ENCODE data around the gene CDH12. TPM values are rescaled to one million over a fixed set of nuclear protein-coding genes. Genes with fewer than 3 reads are reported as not detected.
A peak's percentile ranks its signal among the peaks of the same experiment; 100 is the strongest.

The CDH12 gene
- total RNA-seq, 1 donor from 2014 or later = not detected

DNA sequence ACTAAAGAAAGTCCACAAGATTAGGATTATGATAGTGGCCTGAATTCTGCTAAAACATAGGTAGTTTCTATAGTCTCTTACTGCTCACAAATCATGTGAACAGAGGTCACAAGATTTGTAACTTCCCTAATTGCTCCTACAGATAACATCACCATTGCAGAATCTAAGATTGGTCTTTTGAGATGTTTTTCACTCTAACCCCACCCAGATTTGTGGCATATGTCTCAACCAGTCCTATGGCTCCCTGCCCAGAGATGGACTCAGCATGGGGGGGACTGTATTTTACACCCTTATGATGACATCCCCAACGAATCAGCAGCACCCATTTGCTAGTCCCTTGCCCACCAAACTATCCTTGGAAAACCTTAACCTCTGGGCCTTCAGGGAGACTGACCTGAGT lies 1046.2 kb downstream of the CDH12 start:
- no peaks in the 10 kb centered on the region for H3K4me1 ChIP-seq
- no peaks in the 10 kb centered on the region for H3K27me3 ChIP-seq
- H3K36me3 ChIP-seq = no peaks in the 10 kb centered on the region
- DNase-seq (ENCODE audit: extremely low spot score in 2 of 2) = no peak
- intact Hi-C loops (cut with DNase I) = no loop called here
- no peak overlapping the region for H3K27ac ChIP-seq
- TF ChIP-seq CTCF (IDR thresholded peaks at IDR 0.05) (no peak), POLR2AphosphoS5 (IDR thresholded peaks at IDR 0.05; ENCODE audit: insufficient read depth in 1 of 2, low read depth in 1 of 2) (no peak), POLR2A (IDR thresholded peaks at IDR 0.05) (no peak)
- H3K4me3 ChIP-seq = no peak overlapping the region
- H3K9me3 ChIP-seq = no peaks in the 10 kb centered on the region

DNA sequence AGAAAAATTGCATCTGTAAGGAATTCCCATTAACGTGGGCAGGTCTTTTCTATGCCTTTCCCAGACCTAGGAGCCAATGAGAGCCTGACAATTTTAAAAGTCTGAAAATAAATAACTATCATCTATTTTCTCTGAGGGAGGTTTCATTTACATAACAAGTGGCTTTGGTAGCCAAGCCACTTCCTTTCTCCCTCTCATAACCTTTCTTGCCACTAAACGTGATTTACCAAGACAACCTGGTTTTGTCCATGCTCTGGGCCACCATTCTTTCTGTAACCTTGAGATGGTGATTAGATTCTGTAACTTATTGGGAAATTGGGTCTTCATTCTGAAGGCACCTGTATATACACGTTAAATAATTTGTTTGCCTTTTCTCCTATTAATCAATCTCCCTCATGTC lies 1046.9 kb downstream of the CDH12 start:
- no peaks in the 10 kb centered on the region for H3K9me3 ChIP-seq
- no peak overlapping the region for H3K27ac ChIP-seq
- intact Hi-C loops (cut with DNase I) = no loop called here
- H3K27me3 ChIP-seq = no peaks in the 10 kb centered on the region
- no peaks in the 10 kb centered on the region for H3K36me3 ChIP-seq
- H3K4me1 ChIP-seq = no peaks in the 10 kb centered on the region
- DNase-seq (ENCODE audit: extremely low spot score in 2 of 2) = no peak
- no peak overlapping the region for H3K4me3 ChIP-seq
- TF ChIP-seq POLR2A (IDR thresholded peaks at IDR 0.05) (no peak), CTCF (IDR thresholded peaks at IDR 0.05) (no peak), POLR2AphosphoS5 (IDR thresholded peaks at IDR 0.05; ENCODE audit: insufficient read depth in 1 of 2, low read depth in 1 of 2) (no peak)

GRCh38 chr5:21802869-21803490 lies 1050.2 kb downstream of the CDH12 start:
- TF ChIP-seq CTCF (IDR thresholded peaks at IDR 0.05) (peak; percentile 28 to 52 (median 33)), POLR2AphosphoS5 (IDR thresholded peaks at IDR 0.05; ENCODE audit: insufficient read depth in 1 of 2, low read depth in 1 of 2) (no peak)
- DNase-seq (ENCODE audit: extremely low spot score in 2 of 2) = no peak
- intact Hi-C loops (cut with DNase I) = no loop called here

GRCh38 chr5:21802100-21802499 lies 1051.0 kb downstream of the CDH12 start:
- TF ChIP-seq POLR2AphosphoS5 (IDR thresholded peaks at IDR 0.05; ENCODE audit: insufficient read depth in 1 of 2, low read depth in 1 of 2) (no peak), POLR2A (IDR thresholded peaks at IDR 0.05) (no peak), CTCF (IDR thresholded peaks at IDR 0.05) (no peak)
- Histone ChIP-seq H3K27ac (no peak overlapping the region), H3K9me3 (no peaks in the 10 kb centered on the region), H3K27me3 (no peaks in the 10 kb centered on the region), H3K4me1 (no peaks in the 10 kb centered on the region), H3K36me3 (no peaks in the 10 kb centered on the region), H3K4me3 (no peak overlapping the region)
- DNase-seq (ENCODE audit: extremely low spot score in 2 of 2) = no peak
- intact Hi-C loops (cut with DNase I) = no loop called here

More at GRCh38 chr5:21802869-21803490, 1050.2 kb downstream of the CDH12 start:
- H3K36me3 ChIP-seq = no peaks in the 10 kb centered on the region
- H3K27ac ChIP-seq = no peak overlapping the region
- no peaks in the 10 kb centered on the region for H3K4me1 ChIP-seq
- no peaks in the 10 kb centered on the region for H3K9me3 ChIP-seq
- no peaks in the 10 kb centered on the region for H3K27me3 ChIP-seq
- no peak overlapping the region for H3K4me3 ChIP-seq

- no peak for DNase-seq (ENCODE audit: extremely low spot score in 2 of 2)
- H3K4me1 ChIP-seq = no peaks in the 10 kb centered on the region
- no peak overlapping the region for H3K4me3 ChIP-seq
- H3K27ac ChIP-seq = no peak overlapping the region
- no peaks in the 10 kb centered on the region for H3K36me3 ChIP-seq
- intact Hi-C loops (cut with DNase I) = no loop called here
- TF ChIP-seq POLR2A (IDR thresholded peaks at IDR 0.05) (no peak), CTCF (IDR thresholded peaks at IDR 0.05) (no peak), POLR2AphosphoS5 (IDR thresholded peaks at IDR 0.05; ENCODE audit: insufficient read depth in 1 of 2, low read depth in 1 of 2) (no peak)
- H3K27me3 ChIP-seq = no peaks in the 10 kb centered on the region
- no peaks in the 10 kb centered on the region for H3K9me3 ChIP-seq
Observed at GRCh38 chr5:21792748-21793147, 1060.4 kb downstream of the CDH12 start.

All from vagina (tissue), 2 donors.